ENCODE data around the gene EFCAB9. TPM values are rescaled to one million over a fixed set of nuclear protein-coding genes. Genes with fewer than 3 reads are reported as not detected.

The EFCAB9 gene
- total RNA-seq, 6 experiments from 2014 or later: not detected

- Mint-ChIP-seq H3K36me3 (ENCODE audit: low read depth) (peaks cover 15% of the 10 kb centered on the region), H3K4me3 (no peak overlapping the region), H3K4me1 (ENCODE audit: low read depth) (peaks cover 30% of the 10 kb centered on the region), H3K27ac (no peak overlapping the region), H3K9me3 (no peaks in the 10 kb centered on the region), H3K27me3 (ENCODE audit: insufficient read depth) (peaks cover 3% of the 10 kb centered on the region; the same call in 1 of the 2 replicates)
- DNase-seq: no peak
- no peak for TF ChIP-seq CTCF (IDR thresholded peaks at IDR 0.05)
These were observed 27.7 kb upstream of the EFCAB9 start for GRCh38 chr5:172166030-172166826.

- Mint-ChIP-seq H3K9me3 (no peaks in the 10 kb centered on the region), H3K27me3 (ENCODE audit: insufficient read depth) (peaks cover 3% of the 10 kb centered on the region; the same call in 1 of the 2 replicates), H3K36me3 (ENCODE audit: low read depth) (peaks cover 10% of the 10 kb centered on the region; the same call in 1 of the 2 replicates), H3K4me1 (ENCODE audit: low read depth) (peaks cover 30% of the 10 kb centered on the region), H3K27ac (no peak overlapping the region), H3K4me3 (no peak overlapping the region)
- no peak for TF ChIP-seq CTCF (IDR thresholded peaks at IDR 0.05)
- DNase-seq: no peak
These were observed 26.1 kb upstream of the EFCAB9 start for GRCh38 chr5:172167895-172168294.

GRCh38 chr5:172168311-172168710 is 25.7 kb upstream of the EFCAB9 start:
- Mint-ChIP-seq H3K4me1 (ENCODE audit: low read depth) (peaks cover 31% of the 10 kb centered on the region), H3K27me3 (ENCODE audit: insufficient read depth) (peaks cover 3% of the 10 kb centered on the region)

GRCh38 chr5:172169216-172169615 is 24.8 kb upstream of the EFCAB9 start:
- Mint-ChIP-seq H3K27me3 (ENCODE audit: insufficient read depth) (peaks cover 3% of the 10 kb centered on the region), H3K9me3 (no peaks in the 10 kb centered on the region), H3K4me1 (ENCODE audit: low read depth) (peaks cover 39% of the 10 kb centered on the region), H3K4me3 (no peak overlapping the region), H3K36me3 (ENCODE audit: low read depth) (peaks cover 10% of the 10 kb centered on the region; the same call in 1 of the 2 replicates), H3K27ac (peak overlapping the region; percentile 31; the same call in 1 of the 2 replicates)
- no peak for TF ChIP-seq CTCF (IDR thresholded peaks at IDR 0.05)
- no peak for DNase-seq

More at GRCh38 chr5:172168311-172168710, 25.7 kb upstream of the EFCAB9 start:
- no peak overlapping the region for H3K27ac Mint-ChIP-seq
- H3K9me3 Mint-ChIP-seq: no peaks in the 10 kb centered on the region
- DNase-seq: no peak
- no peak for TF ChIP-seq CTCF (IDR thresholded peaks at IDR 0.05)
- no peak overlapping the region for H3K4me3 Mint-ChIP-seq
- H3K36me3 Mint-ChIP-seq (ENCODE audit: low read depth): peaks cover 10% of the 10 kb centered on the region; the same call in 1 of the 2 replicates

- no peak overlapping the region for H3K27ac Mint-ChIP-seq
These were observed 23.7 kb upstream of the EFCAB9 start for GRCh38 chr5:172170251-172170701.

More at GRCh38 chr5:172170251-172170701, 23.7 kb upstream of the EFCAB9 start:
- Mint-ChIP-seq H3K4me1 (ENCODE audit: low read depth) (peaks cover 39% of the 10 kb centered on the region), H3K4me3 (no peak overlapping the region), H3K9me3 (no peaks in the 10 kb centered on the region), H3K36me3 (ENCODE audit: low read depth) (peaks cover 10% of the 10 kb centered on the region; the same call in 1 of the 2 replicates), H3K27me3 (ENCODE audit: insufficient read depth) (peaks cover 3% of the 10 kb centered on the region)
- no peak for DNase-seq
- no peak for TF ChIP-seq CTCF (IDR thresholded peaks at IDR 0.05)
